Testis (tissue), 3 donors: ENCODE measurements around the gene SCARB2. TPM values are rescaled to one million over a fixed set of nuclear protein-coding genes. Genes with fewer than 3 reads are reported as not detected.

Experiments
- DNase-seq: peaks from one replicate; pipeline ENCODE4 v3.0.0-alpha.2; 2019
- H3K27ac ChIP-seq, 2 donors: fragments of 200-600 bp; sonication (generic); one replicate each; pipeline ENCODE4 v1.5.1; 2019
- H3K27me3 ChIP-seq: fragments of 200-600 bp; sonication (generic); one replicate; pipeline ENCODE4 v1.5.1; 2019
- H3K36me3 ChIP-seq: fragments of 200-600 bp; sonication (generic); one replicate; pipeline ENCODE4 v1.5.1; 2017; ENCODE audit warnings: low read depth; ENCODE audit errors: missing control alignments
- H3K4me1 ChIP-seq: fragments of 200-600 bp; sonication (generic); one replicate; pipeline ENCODE4 v1.5.1; 2019
- H3K4me3 ChIP-seq, 2 donors: fragments of 200-600 bp; sonication (generic); one replicate each; pipeline ENCODE4 v1.5.1; 2017 to 2019
- H3K9me3 ChIP-seq: fragments of 200-600 bp; sonication (generic); one replicate; pipeline ENCODE4 v1.5.1; 2017
- POLR2A ChIP-seq: fragments of 450-650 bp; IDR thresholded peaks from one replicate; pipeline ENCODE4 v1.6.1; 2017; ENCODE audit warnings: antibody characterized with exemption, mild to moderate bottlenecking, moderate library complexity
- WGBS, 2 donors: methylation state at CpG; one replicate each; pipeline ENCODE4 v1.1.5; 2018; 5-methylcytosine and 5-hydroxymethylcytosine counted together
- intact Hi-C: fragments of 100-400 bp; cut with DNase I; formaldehyde crosslinking; loops from one replicate; pipeline ENCODE4 v1.15.1; 2023; ENCODE audit warnings: low total_unique reads
- polyA plus RNA-seq: library from polyadenylated mRNA; stranded (reverse); fragments of 350-450 nt; fragmentation: Illumina TruSeq; extraction: RNeasy Lipid Tissue Mini Kit (QIAGEN cat#74804); gene quantifications from one replicate; pipeline ENCODE4 v1.2.3, GENCODE V29; 2014; ENCODE audit warnings: low read depth, low replicate concordance; ENCODE audit not compliant: insufficient read depth
- total RNA-seq, 2 donors: library from RNA; depleted of rRNA; stranded (reverse); fragments of >200 nt; gene quantifications; one replicate each; pipeline ENCODE4 v1.2.3, GENCODE V29; 2016
- TF ChIP-seq, protein P1 (sequence below), 3 experiments: fragments of 450-650 bp in 2 of 3; fragments of 200-600 bp in 1 of 3; sonication (generic) in 1 of 3; IDR thresholded peaks; one replicate each; pipeline ENCODE4 v1.5.1; 2016 to 2019; ENCODE audit warnings: antibody characterized with exemption in 3 of 3, mild to moderate bottlenecking in 2 of 3, moderate library complexity in 1 of 3

SCARB2 gene
- total and polyA plus RNA-seq, 3 donors from 2014 or later = 79.0 to 115 (median 115) TPM

DNA sequence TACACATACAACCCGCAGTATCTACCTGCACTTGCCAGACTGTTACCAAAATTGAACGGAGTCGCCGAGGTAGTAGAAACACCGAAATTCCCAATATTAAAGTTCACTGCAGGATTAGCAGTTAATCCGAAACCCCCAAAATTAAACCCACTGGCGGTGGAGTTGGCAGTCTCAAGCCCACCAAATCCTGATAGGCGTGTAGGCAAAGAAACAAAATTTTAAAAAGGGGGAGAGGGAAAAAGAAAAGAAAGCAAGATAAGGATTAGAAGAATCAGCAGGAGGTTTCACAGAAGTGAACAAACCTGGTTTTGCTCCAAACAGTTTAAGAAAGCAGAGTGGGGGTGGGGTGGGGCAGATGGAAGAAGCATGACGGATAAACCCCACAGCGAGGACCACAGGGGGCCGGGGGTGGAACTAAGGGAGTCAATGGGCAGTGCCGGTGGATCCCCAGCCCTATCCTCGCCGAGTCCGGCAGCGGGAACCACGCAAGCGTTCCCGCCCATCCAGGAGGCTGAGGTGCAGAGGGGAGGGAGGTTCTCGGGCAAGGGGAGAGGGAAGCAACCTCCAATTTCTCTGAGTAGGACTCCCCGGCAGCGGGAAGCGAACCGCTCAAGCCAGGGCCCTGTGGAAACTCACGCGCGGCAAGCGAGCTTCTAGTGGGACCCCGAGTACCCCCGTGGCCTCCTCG, 66.0 kb downstream of the SCARB2 start:
- peak overlapping the region; percentile 77 to 93 for H3K4me3 ChIP-seq
- H3K4me1 ChIP-seq = peaks cover 10% of the 10 kb centered on the region
- H3K27ac ChIP-seq = peak overlapping the region; percentile 90 to 91
- WGBS, 2 donors = 0 to 1% methylated on average over 25 to 28 of the region's 31 CpGs
- DNase-seq = peak; percentile 76
- no peaks in the 10 kb centered on the region for H3K9me3 ChIP-seq
- intact Hi-C loops = no loop called here
- H3K36me3 ChIP-seq = no peaks in the 10 kb centered on the region
- TF ChIP-seq, protein P1, sequence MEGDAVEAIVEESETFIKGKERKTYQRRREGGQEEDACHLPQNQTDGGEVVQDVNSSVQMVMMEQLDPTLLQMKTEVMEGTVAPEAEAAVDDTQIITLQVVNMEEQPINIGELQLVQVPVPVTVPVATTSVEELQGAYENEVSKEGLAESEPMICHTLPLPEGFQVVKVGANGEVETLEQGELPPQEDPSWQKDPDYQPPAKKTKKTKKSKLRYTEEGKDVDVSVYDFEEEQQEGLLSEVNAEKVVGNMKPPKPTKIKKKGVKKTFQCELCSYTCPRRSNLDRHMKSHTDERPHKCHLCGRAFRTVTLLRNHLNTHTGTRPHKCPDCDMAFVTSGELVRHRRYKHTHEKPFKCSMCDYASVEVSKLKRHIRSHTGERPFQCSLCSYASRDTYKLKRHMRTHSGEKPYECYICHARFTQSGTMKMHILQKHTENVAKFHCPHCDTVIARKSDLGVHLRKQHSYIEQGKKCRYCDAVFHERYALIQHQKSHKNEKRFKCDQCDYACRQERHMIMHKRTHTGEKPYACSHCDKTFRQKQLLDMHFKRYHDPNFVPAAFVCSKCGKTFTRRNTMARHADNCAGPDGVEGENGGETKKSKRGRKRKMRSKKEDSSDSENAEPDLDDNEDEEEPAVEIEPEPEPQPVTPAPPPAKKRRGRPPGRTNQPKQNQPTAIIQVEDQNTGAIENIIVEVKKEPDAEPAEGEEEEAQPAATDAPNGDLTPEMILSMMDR (IDR thresholded peaks at IDR 0.05) = no peak
- no peak for TF ChIP-seq POLR2A
- no peaks in the 10 kb centered on the region for H3K27me3 ChIP-seq

DNA sequence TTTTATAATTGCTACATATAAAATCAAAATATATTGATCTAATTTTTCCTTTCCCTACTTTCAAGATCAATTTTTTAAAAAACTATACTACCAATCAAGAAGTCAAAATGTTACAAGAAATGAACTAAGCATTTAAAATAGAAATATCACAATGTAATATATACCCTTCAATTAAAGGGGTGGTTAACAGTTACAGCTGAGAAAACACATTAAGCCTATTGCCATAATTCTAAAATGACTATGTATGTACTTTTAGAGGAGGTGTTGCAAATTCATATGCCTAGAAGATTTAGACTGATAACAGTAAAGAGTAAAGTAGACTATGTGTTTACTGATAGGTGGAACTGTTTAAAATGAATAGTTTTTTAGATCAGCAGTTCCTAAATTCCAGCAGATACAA, 69.1 kb downstream of the SCARB2 start:
- H3K27ac ChIP-seq = no peak overlapping the region
- intact Hi-C loops = no loop called here

DNA sequence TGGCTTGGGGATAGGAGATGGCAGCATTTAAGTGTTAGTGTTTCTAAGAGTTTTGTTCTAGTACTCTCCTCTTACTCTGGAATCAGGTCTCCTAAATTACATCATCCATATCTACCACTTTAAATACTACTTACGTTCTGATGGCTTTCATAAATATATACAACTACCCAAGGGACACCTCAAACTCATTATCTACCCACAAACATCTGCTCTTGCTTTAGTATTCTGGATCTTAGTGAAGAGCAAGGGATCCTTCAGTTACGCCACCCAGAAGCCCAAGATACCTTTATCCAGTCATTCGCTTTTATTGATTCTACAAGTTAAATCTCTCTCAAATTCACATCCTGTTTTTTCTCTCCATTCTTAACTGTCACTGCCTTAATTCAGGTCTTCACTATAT, 72.4 kb downstream of the SCARB2 start:
- H3K36me3 ChIP-seq = no peaks in the 10 kb centered on the region
- no peaks in the 10 kb centered on the region for H3K9me3 ChIP-seq
- no peaks in the 10 kb centered on the region for H3K4me1 ChIP-seq
- H3K27ac ChIP-seq = no peak overlapping the region
- intact Hi-C loops = no loop called here
- DNase-seq = no peak
- H3K27me3 ChIP-seq = no peaks in the 10 kb centered on the region
- no peak overlapping the region for H3K4me3 ChIP-seq
- TF ChIP-seq POLR2A = no peak
- TF ChIP-seq, protein P1 (IDR thresholded peaks at IDR 0.05) = no peak
- 91 to 93% methylated on average over 3 of the region's 3 CpGs for WGBS, 2 donors

More for the DNA sequence above, 69.1 kb downstream of the SCARB2 start:
- no peak for DNase-seq
- TF ChIP-seq, protein P1 (IDR thresholded peaks at IDR 0.05) = no peak
- TF ChIP-seq POLR2A = no peak
- Histone ChIP-seq H3K27me3 (no peaks in the 10 kb centered on the region), H3K9me3 (no peaks in the 10 kb centered on the region), H3K4me3 (no peak overlapping the region), H3K4me1 (peaks cover 10% of the 10 kb centered on the region), H3K36me3 (no peaks in the 10 kb centered on the region)

DNA sequence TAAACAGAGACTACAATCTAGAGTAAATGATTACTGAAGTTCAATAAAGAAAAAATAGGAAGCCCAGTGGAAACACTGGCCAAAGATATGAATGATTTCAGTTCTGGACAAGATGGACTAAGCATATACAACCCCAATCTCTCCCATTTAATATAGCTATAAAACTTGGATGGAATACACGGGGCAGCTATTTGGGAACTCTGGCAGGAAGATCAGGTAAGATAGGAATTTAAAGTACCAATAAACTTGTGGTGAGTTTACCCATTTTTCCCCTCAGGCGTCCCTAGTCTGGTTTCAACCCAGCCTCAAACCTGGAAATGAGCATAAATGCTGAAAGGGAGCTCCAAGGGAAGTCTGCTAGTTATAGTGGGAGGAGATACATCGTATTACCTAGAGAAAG, 85.9 kb downstream of the SCARB2 start:
- Histone ChIP-seq H3K27me3 (no peaks in the 10 kb centered on the region), H3K9me3 (no peaks in the 10 kb centered on the region), H3K4me3 (no peak overlapping the region), H3K36me3 (no peaks in the 10 kb centered on the region), H3K27ac (no peak overlapping the region), H3K4me1 (no peaks in the 10 kb centered on the region)
- TF ChIP-seq, protein P1 (IDR thresholded peaks at IDR 0.05) = no peak
- TF ChIP-seq POLR2A = no peak
- 91 to 94% methylated on average over 3 of the region's 3 CpGs for WGBS, 2 donors
- intact Hi-C loops = no loop called here
- no peak for DNase-seq

DNA sequence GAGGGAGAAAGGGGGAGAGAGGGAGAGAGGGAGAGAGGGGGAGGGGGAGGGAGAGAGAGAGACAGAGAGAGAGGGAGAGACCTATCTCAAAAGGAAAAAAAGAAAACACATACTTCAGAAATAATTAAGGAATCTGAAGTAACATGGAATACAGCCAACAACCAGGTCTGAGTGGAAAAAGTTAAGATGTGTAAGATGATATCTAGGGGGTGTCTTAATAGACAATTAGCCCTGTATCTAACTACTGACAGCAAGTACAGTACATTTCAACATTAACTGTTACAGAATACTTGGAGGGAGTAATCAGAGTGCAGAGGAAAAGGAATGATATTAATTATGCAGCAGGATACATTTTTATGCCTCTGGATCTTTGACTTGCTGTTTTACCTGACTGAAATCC, 87.8 kb downstream of the SCARB2 start:
- Histone ChIP-seq H3K27ac (no peak overlapping the region), H3K4me3 (no peak overlapping the region), H3K36me3 (no peaks in the 10 kb centered on the region), H3K4me1 (no peaks in the 10 kb centered on the region), H3K27me3 (no peaks in the 10 kb centered on the region), H3K9me3 (no peaks in the 10 kb centered on the region)
- no peak for DNase-seq
- TF ChIP-seq, protein P1 (IDR thresholded peaks at IDR 0.05) = no peak
- TF ChIP-seq POLR2A = no peak
- intact Hi-C loops = no loop called here
